ENCODE results near the gene TP73.

The TP73 gene

GRCh38 chr1:3651930-3652547 lies at the start of gene TP73:
TSS of gene TP73 (plus strand) at chr1:3652516. CDS start at chr1:3682366, 29,850 bp downstream.
- DNase-seq, result peak in 4 of 10 donors; percentile 20 to 74 (median 42)
- intact Hi-C loops (cut with DNase I), result no loop called here

- no peak for DNase-seq
- intact Hi-C loops (cut with DNase I), result no loop called here
These were observed 49.2 kb upstream of the TP73 start for GRCh38 chr1:3603156-3603555.

- no peak for DNase-seq
- intact Hi-C loops (cut with DNase I), result no loop called here
These were observed 48.5 kb upstream of the TP73 start for GRCh38 chr1:3603571-3604467.

- intact Hi-C loops (cut with DNase I), result no loop called here
- no peak for DNase-seq
These were observed 47.8 kb upstream of the TP73 start for GRCh38 chr1:3604468-3604974.

GRCh38 chr1:3604997-3605823 lies 47.1 kb upstream of the TP73 start:
- intact Hi-C loops (cut with DNase I), result no loop called here
- DNase-seq, result no peak

- intact Hi-C loops (cut with DNase I), result no loop called here
- DNase-seq, result no peak
These were observed 45.3 kb upstream of the TP73 start for GRCh38 chr1:3606779-3607702.

- intact Hi-C loops (cut with DNase I), result no loop called here
- peak in 1 of 10 donors; percentile 32 for DNase-seq
These were observed 44.6 kb upstream of the TP73 start for GRCh38 chr1:3607703-3608065.

GRCh38 chr1:3608154-3608553 lies 44.2 kb upstream of the TP73 start:
- no peak for DNase-seq
- intact Hi-C loops (cut with DNase I), result no loop called here

GRCh38 chr1:3609016-3609768 lies 43.1 kb upstream of the TP73 start:
- no peak for DNase-seq
- intact Hi-C loops (cut with DNase I), result no loop called here

- intact Hi-C loops (cut with DNase I), result no loop called here
- DNase-seq, result no peak
These were observed 42.4 kb upstream of the TP73 start for GRCh38 chr1:3609769-3610526.

- intact Hi-C loops (cut with DNase I), result no loop called here
- DNase-seq, result no peak
These were observed 41.7 kb upstream of the TP73 start for GRCh38 chr1:3610527-3611169.

- DNase-seq, result peak in 2 of 10 donors; percentile 26 to 32
- intact Hi-C loops (cut with DNase I), result no loop called here
These were observed 40.9 kb upstream of the TP73 start, which contains the start of gene MEGF6 for GRCh38 chr1:3611170-3612019. TSS of gene MEGF6 (minus strand) at chr1:3611508. CDS start at chr1:3611268, 240 bp downstream.

GRCh38 chr1:3612123-3612522 lies 40.2 kb upstream of the TP73 start:
- DNase-seq, result no peak
- intact Hi-C loops (cut with DNase I), result no loop called here

- intact Hi-C loops (cut with DNase I), result loop anchor here (5.0 kb wide), 1 partner anchor 163 kb away; the partner anchor contains the start of gene ARHGEF16
- DNase-seq, result no peak
These were observed 37.3 kb upstream of the TP73 start for GRCh38 chr1:3614755-3615742.

- intact Hi-C loops (cut with DNase I), result loop anchor here (5.0 kb wide), 1 partner anchor 165 kb away; the partner anchor contains the start of gene ARHGEF16
- DNase-seq, result no peak
These were observed 35.5 kb upstream of the TP73 start for GRCh38 chr1:3616861-3617260.
